Neural progenitor cell (in vitro differentiated cells): ENCODE measurements around the gene LRP1.

Source experiments
- CTCF ChIP-seq: fragments of 200-600 bp; sonication (generic); IDR thresholded peaks from 2 replicates; pipeline ENCODE4 v1.5.1; 2017; ENCODE audit warnings: antibody characterized with exemption, mild to moderate bottlenecking
- EZH2 ChIP-seq: fragments of 200-600 bp; sonication (generic); IDR thresholded peaks from 2 replicates; pipeline ENCODE4 v1.6.1; 2017; ENCODE audit warnings: antibody characterized with exemption, mild to moderate bottlenecking, moderate library complexity

GRCh38 chr12:57150400-57151000, 22.2 kb downstream of the LRP1 start:
- TF ChIP-seq CTCF (no peak), EZH2 (no peak)
